H1 (cell line): ENCODE measurements around the gene CCDC197.

ENCODE experiments used
- CTCF ChIP-seq, 3 experiments: IDR thresholded peaks; 1 replicate in 2 of 3; 2 replicates in 1 of 3; pipeline versions ENCODE4 v1.5.1 to v1.6.1; 2011; ENCODE audit warnings: low read length in 3 of 3, mild to moderate bottlenecking in 3 of 3, inconsistent platforms in 2 of 3, low read depth in 1 of 3, moderate library complexity in 1 of 3; ENCODE audit not compliant: insufficient read depth in 1 of 3; ENCODE audit errors: control extremely low read depth in 1 of 3
- POLR2A ChIP-seq, 2 experiments: IDR thresholded peaks; 1 replicate in 1 of 2; 2 replicates in 1 of 2; pipeline ENCODE4 v1.6.1; 2011; ENCODE audit warnings: low read depth in 2 of 2, low read length in 2 of 2, mild to moderate bottlenecking in 2 of 2; ENCODE audit errors: control extremely low read depth in 1 of 2

- TF ChIP-seq CTCF (IDR thresholded peaks at IDR 0.05; ENCODE audit: control extremely low read depth in 1 of 3, insufficient read depth in 1 of 3, low read depth in 1 of 3, low read length in 3 of 3), result no peak
- no peak for TF ChIP-seq POLR2A (IDR thresholded peaks at IDR 0.05; ENCODE audit: control extremely low read depth in 1 of 2, low read depth in 2 of 2, low read length in 2 of 2)
Measured at GRCh38 chr14:94050231-94050880, 53.3 kb downstream of the CCDC197 start.
